GM18505 (cell line): ENCODE data around the gene AHCYL2.
"Not testable (repeated sequence)": the region's sequence is repeated elsewhere in the genome, so short reads cannot be mapped to it uniquely, and the experiment has no call there.

Source experiments
- ATAC-seq: cut with Tn5 transposase; IDR thresholded peaks from one replicate; pipeline ENCODE4 v1.9.1; 2021; ENCODE audit not compliant: unreplicated experiment
- POLR2A ChIP-seq: IDR thresholded peaks from 4 replicates; pipeline ENCODE4 v1.6.1; 2011; ENCODE audit warnings: borderline replicate concordance; ENCODE audit not compliant: insufficient read depth, insufficient read length; ENCODE audit errors: extremely low read depth

AHCYL2 gene

DNA sequence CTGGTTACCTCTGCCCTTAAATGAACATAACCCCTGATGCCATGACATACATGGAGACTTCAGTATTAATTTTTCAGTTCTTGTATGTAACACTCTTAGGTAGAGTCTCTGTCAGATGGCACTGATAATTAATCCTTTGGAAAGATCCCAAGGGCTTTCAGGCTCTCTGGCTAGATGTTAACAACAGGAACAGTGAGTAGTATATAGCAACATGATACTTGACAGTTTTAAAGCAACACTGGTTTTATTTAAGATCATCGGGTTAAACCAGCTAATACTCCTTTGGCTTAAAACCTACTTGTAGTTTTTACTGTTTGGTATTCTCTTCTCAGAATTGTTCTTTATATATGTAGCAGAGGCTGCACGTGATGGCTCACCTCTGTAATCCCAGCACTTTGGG lies 27.3 kb downstream of the AHCYL2 start:
- no peak for TF ChIP-seq POLR2A
- no peak for ATAC-seq

DNA sequence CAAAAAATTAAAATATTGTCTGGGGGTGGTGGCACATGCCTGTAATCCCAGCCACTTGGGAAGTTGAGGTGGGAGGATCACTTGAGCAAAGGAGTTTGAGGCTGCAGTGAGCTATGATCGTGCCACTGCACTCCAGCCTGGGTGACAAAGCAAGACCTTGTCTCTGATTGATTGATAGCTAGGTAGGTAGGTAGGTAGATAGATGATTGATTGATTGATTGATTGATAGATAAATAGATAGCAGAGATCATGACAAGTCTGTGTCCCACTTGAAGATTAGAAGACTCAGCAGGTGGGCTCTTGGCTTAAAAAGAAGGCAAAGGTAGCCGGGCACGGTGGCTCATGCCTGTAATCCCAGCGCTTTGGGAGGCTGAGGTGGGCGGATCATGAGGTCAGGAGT lies 27.8 kb downstream of the AHCYL2 start:
- ATAC-seq, result not testable (repeated sequence)

DNA sequence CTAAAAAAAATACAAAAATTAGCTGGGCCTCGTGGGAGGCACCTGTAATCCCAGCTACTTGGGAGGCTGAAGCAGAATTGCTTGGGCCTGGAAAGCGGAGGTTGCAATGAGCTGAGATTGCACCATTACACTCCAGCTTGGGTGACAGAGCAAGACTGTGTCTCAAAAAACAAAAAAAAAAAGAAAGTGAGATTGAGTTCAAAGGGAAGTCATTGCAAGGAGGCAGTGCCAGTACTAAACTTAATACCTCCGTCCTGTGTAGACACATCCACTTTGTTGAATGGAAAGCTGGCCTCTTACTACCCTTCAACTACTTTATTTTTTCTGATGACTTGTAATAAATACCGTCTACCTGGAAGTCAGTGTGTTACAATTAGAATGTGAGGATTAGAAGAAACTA lies 31.0 kb downstream of the AHCYL2 start:
- no peak for ATAC-seq
- TF ChIP-seq POLR2A, result no peak

DNA sequence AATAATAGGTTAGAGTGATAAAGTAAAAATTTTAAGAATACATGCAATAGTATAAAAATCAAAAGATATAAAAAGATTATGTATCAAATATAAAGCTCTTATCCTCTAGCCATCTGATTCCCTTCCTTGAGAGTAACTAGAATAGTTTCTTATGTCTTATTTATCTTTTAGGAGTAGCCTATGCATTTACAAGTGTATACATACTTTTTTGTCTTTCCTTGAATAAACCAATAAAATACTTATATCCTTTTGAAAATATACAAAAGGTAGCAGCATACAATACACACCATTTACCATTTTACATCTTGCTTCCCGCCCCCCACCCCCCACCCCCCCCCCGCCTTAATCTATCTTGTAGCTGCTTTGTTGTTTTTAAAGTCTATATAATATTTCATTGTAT lies 31.4 kb downstream of the AHCYL2 start:
- ATAC-seq, result no peak
- no peak for TF ChIP-seq POLR2A

DNA sequence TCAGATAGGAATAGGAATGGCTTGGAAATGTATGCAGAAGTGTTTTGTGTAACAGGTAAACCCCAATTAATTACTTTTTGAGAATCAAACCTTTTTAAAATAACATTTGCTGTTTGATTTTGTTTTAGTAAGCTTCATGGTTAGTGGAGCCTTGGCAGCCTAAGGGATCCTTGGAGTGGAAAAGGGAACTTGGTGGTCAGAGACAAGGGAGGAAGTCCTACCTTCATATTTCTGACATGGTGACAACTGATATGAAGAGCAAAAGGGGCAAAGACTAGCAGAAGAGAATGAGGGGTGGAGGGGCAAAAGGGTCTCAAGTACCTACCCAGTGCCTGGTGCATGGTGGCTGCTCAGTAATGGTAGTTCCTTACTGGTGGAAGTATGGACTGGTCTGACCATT lies 32.3 kb downstream of the AHCYL2 start:
- TF ChIP-seq POLR2A, result no peak

DNA sequence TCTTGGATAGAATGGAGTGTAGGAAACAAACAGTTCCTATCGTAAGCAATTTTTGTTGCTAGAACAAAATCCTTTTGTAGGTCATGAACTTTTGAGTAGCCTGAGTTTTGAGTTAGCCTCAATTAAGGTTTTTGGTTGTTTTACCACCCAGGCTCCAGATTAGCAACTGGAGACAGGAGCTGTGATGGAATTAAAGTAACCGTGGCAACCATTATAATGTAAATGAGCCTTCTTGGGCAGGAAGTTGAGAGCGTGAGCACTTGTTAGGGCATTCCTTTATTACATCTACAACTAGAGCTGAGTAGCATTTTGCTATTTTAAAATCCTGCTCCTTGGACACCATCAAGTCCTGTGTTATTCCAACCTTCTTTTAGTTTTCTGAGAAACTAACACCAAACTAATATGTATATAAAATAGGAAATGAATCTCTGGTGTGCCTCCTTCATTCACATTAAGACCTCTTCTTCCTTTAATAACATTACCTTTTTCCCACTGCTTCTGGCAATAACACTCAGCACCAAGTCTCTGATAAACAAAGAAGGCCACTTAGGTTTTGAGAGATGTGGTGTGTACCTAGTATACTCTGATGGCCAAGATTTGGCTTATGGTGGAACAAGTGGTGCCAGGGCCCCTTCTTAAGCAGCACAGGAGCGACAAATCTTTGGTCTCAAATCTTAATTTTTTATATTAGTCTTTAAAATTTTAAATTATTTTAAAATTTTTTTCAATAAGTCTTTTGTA lies 34.0 kb downstream of the AHCYL2 start:
- no peak for TF ChIP-seq POLR2A
- no peak for ATAC-seq

More for the DNA sequence above, 32.3 kb downstream of the AHCYL2 start:
- no peak for ATAC-seq

DNA sequence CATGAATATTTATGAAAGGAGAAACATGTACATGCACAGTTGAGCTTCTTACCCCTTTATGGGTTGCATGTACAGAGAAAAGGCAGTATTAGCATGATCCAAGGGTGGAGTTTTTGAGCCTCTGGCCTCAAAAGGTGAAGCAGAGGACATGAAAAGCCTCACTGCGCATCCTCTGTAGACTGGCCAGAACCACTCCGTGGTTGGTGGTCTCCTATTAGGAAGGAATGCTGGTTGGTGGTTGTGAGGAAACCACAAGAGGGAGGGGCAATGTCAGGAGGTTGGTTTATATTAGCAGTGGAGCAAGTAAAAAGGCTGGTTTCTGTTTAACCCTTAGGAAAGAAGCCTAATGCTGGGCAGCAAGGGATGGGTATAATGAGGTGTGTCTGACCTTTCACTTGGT lies 37.5 kb downstream of the AHCYL2 start:
- ATAC-seq, result no peak
- TF ChIP-seq POLR2A, result no peak

DNA sequence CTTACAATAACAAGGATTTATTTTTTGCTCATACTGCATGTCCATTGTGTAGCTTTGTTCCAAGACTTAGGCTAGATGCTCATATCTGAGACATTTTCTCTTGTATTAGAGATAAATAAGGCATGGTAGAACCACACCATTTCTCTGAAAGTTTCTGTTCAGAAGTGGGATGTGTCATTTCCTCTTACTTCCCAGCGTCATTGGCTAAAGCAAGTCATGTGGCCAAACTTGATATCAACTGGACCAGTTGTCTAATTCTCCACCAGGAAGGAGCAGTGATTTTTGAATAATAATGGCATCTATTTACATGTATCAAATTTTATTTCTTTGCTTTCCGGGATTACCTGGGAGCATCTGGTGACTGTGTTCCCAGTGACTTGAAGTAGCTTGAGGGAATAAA lies 38.3 kb downstream of the AHCYL2 start:
- TF ChIP-seq POLR2A, result no peak
- ATAC-seq, result no peak

DNA sequence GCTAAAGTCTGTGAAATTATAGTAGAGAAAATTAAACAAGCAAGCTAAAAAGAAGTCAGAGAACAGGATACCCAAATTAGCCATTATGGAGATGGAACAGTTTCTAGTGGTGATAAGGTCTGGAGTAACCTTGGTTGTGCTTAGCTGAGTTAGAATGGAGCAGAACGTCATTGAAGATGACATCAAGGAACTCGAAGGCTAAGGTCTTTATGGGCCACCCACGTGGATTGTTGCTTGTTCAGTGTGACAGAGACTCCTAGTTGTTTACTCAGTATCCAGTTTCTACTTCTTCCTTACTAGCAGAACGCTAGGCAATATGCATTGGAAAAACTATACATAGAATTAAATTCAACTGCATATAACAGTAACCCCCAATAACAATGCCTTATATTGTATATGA lies 39.7 kb downstream of the AHCYL2 start:
- no peak for TF ChIP-seq POLR2A
- no peak for ATAC-seq

DNA sequence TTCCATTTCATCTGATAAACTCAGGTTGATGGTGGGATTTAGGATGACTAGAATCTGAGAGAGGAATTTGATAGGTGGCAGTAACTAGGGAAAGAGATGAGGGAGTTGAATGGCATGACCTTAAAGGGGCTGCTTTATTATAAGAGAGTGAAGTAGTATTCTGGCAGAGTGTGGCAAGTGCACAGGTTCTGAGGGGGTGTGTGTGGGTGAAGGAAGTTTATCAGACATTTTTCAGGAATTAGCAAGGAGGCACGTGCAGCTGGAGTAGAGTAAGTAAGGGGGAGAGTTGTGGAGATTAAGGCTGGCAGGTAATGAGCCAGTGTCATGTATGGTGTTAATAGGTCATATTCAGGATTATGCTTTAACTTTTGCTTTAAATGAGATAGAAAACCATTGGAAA lies 40.5 kb downstream of the AHCYL2 start:
- ATAC-seq, result no peak
- no peak for TF ChIP-seq POLR2A

DNA sequence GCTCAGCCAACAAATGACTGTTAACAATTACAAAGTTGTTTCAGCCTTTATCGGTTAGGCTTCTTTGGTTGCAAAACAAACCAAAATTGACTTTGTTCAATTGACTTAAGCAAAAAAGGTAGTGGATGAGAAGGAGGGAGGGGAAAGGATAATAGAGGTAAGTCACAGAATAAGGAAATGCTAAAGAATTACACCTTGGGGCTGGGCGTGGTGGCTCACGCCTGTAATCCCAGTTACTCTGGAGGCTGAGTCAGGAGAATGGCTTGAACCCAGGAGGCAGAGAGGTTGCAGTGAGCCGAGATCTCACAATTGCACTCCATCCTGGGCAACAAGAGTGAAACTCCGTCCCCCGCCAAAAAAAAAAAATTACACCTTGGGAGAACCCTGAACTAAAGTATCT lies 41.4 kb downstream of the AHCYL2 start:
- no peak for ATAC-seq
- TF ChIP-seq POLR2A, result no peak

DNA sequence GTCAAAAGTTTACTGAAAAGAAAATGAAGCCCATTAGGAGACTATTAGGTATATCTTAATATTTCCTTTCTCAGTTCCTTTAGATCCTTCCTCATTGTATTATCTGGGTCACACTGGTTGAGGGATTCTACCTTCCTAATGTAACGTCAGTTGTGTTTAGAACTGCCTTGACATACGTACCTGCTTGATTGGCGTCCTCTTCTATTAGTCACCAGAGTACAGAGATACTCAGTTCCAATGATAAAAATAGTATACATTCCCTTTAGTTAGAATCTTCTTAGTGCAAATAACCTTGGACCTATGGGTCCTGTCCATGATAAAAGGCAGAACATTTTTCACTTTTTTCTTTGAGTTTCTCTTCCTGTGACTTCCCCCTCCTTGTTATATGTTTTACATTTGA lies 45.2 kb downstream of the AHCYL2 start:
- no peak for ATAC-seq
- no peak for TF ChIP-seq POLR2A

DNA sequence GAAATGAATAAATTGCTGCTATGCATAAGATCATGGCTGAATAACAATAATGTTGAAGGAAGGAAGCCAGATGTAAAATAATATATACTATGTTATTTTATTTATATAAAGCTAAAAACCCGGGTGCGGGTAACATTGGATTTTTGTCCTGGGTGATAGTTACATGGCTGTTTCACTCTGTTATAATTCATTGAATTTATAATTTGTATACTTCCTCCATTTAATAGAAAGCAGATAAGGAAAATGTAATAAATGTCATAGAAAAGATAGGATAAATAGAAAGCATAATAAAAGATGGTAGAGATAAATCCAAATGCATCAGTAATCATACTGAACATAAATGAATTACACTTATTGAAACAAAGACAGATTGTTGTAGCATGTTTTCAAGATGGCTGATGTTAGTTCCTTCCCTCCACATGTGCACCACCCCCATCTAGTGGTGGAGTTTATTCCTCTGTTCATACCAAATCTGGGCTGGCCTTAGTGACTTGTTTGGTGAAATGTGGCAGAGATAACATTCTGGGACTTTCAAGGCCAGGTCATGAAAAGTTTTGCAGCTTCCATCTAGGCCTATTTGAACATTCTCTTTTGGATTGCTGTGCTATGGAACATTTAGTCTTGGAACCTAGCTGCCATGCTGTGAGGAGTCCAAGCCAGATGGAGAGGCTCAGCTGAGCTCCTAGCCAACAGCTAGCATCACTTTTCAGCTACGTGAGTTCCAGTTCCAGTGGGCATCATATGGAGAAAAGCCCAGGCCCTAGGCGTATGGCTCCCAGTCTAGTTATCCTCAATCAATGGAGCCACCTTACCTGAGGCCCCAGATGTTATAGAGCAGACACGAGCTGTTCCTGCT lies 46.9 kb downstream of the AHCYL2 start:
- no peak for TF ChIP-seq POLR2A
- no peak for ATAC-seq

DNA sequence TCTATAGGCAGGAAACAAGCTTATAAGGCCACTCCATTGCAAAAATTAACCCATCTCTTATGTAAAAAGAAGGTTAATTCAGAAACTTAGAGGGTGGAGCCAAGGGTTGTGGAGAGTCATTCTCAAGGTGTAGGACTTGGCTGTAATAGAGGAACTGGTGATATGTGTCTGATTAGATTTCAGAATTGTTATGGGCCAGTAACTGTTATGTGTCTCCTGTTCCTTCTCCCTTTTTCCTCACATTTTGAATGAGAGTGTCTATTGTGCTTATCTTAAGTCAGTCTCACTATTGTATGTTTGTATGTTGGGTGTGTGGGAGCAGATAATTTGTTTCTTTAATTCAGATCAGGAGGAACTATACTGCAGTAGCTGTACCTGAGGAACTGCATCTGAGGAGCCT lies 49.1 kb downstream of the AHCYL2 start:
- ATAC-seq, result no peak
- TF ChIP-seq POLR2A, result no peak
